ENCODE measurements around the gene STYXL2.

The STYXL2 gene

GRCh38 chr1:167109125-167109524 lies 15.2 kb downstream of the STYXL2 start:
- no peak for DNase-seq (ENCODE audit: low read depth in 2 of 2)

- no peak for DNase-seq (ENCODE audit: low read depth in 2 of 2)
Measured at GRCh38 chr1:167110586-167110985, 16.7 kb downstream of the STYXL2 start.

- no peak for DNase-seq (ENCODE audit: low read depth in 2 of 2)
Measured at GRCh38 chr1:167111868-167112709, 18.2 kb downstream of the STYXL2 start.

GRCh38 chr1:167114725-167115124 lies 20.9 kb downstream of the STYXL2 start:
- no peak for DNase-seq (ENCODE audit: low read depth in 2 of 2)

- no peak for DNase-seq (ENCODE audit: low read depth in 2 of 2)
Measured at GRCh38 chr1:167115655-167116054, 21.8 kb downstream of the STYXL2 start.

- DNase-seq (ENCODE audit: low read depth in 2 of 2) = no peak
Measured at GRCh38 chr1:167116174-167116573, 22.3 kb downstream of the STYXL2 start.

- DNase-seq (ENCODE audit: low read depth in 2 of 2) = no peak
Measured at GRCh38 chr1:167117225-167117624, 23.4 kb downstream of the STYXL2 start.

- no peak for DNase-seq (ENCODE audit: low read depth in 2 of 2)
Measured at GRCh38 chr1:167118188-167118587, 24.3 kb downstream of the STYXL2 start.

GRCh38 chr1:167119696-167120095 lies 25.8 kb downstream of the STYXL2 start:
- no peak for DNase-seq (ENCODE audit: low read depth in 2 of 2)

GRCh38 chr1:167120899-167121298 lies 27.0 kb downstream of the STYXL2 start:
- DNase-seq (ENCODE audit: low read depth in 2 of 2) = no peak

GRCh38 chr1:167121375-167122120 lies 27.7 kb downstream of the STYXL2 start:
- no peak for DNase-seq (ENCODE audit: low read depth in 2 of 2)

- no peak for DNase-seq (ENCODE audit: low read depth in 2 of 2)
Measured at GRCh38 chr1:167122121-167122480, 28.2 kb downstream of the STYXL2 start.

- DNase-seq (ENCODE audit: low read depth in 2 of 2) = no peak
Measured at GRCh38 chr1:167122568-167122967, 28.7 kb downstream of the STYXL2 start.

- no peak for DNase-seq (ENCODE audit: low read depth in 2 of 2)
Measured at GRCh38 chr1:167126317-167126716, 32.4 kb downstream of the STYXL2 start.

- no peak for DNase-seq (ENCODE audit: low read depth in 2 of 2)
Measured at GRCh38 chr1:167126811-167127210, 32.9 kb downstream of the STYXL2 start.

- DNase-seq (ENCODE audit: low read depth in 2 of 2) = no peak
Measured at GRCh38 chr1:167127236-167127635, 33.4 kb downstream of the STYXL2 start.

- no peak for DNase-seq (ENCODE audit: low read depth in 2 of 2)
Measured at GRCh38 chr1:167127661-167128060, 33.8 kb downstream of the STYXL2 start.

- DNase-seq (ENCODE audit: low read depth in 2 of 2) = no peak
Measured at GRCh38 chr1:167128261-167129227, 34.7 kb downstream of the STYXL2 start.

GRCh38 chr1:167130829-167131510 lies 37.1 kb downstream of the STYXL2 start:
- DNase-seq (ENCODE audit: low read depth in 2 of 2) = no peak

- no peak for DNase-seq (ENCODE audit: low read depth in 2 of 2)
Measured at GRCh38 chr1:167132301-167133010, 38.6 kb downstream of the STYXL2 start.

Data from fibroblast of skin of left biceps (primary cell).